C4-2B (cell line): ENCODE measurements around the gene NRN1.

Experiments used
- H3K27ac ChIP-seq: fragments of 450-650 bp; 2 replicates; pipeline ENCODE4 v1.5.1; 2017
- ZFX ChIP-seq: fragments of 450-650 bp; IDR thresholded peaks from 2 replicates; pipeline ENCODE4 v1.6.1; 2017
- TF ChIP-seq, protein P1 (sequence below): fragments of 450-650 bp; conservative IDR thresholded peaks from 2 replicates; pipeline ENCODE4 v1.5.1; 2017; ENCODE audit warnings: mild to moderate bottlenecking

NRN1 gene

DNA sequence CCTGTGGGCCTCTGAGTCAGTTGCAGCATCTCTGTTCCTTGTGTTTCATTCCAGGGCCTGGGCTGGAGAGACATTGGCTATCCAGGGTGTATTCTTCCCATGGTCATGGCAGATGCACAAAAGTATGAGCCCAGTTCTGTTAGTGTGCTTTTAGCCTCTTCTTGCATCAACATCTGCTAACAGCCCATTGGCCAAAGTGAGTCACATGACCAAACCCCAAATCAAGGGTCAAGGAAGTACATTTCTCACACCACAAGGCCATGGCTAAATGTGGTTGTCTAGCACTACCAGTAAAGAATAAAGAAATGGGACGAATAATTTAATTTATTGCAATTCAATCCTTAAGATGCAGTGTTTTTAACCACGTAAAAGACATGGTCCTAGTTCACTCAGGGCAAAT is 43.9 kb downstream of the NRN1 start:
- no peak for TF ChIP-seq ZFX
- TF ChIP-seq, protein P1, sequence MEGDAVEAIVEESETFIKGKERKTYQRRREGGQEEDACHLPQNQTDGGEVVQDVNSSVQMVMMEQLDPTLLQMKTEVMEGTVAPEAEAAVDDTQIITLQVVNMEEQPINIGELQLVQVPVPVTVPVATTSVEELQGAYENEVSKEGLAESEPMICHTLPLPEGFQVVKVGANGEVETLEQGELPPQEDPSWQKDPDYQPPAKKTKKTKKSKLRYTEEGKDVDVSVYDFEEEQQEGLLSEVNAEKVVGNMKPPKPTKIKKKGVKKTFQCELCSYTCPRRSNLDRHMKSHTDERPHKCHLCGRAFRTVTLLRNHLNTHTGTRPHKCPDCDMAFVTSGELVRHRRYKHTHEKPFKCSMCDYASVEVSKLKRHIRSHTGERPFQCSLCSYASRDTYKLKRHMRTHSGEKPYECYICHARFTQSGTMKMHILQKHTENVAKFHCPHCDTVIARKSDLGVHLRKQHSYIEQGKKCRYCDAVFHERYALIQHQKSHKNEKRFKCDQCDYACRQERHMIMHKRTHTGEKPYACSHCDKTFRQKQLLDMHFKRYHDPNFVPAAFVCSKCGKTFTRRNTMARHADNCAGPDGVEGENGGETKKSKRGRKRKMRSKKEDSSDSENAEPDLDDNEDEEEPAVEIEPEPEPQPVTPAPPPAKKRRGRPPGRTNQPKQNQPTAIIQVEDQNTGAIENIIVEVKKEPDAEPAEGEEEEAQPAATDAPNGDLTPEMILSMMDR, result no peak

DNA sequence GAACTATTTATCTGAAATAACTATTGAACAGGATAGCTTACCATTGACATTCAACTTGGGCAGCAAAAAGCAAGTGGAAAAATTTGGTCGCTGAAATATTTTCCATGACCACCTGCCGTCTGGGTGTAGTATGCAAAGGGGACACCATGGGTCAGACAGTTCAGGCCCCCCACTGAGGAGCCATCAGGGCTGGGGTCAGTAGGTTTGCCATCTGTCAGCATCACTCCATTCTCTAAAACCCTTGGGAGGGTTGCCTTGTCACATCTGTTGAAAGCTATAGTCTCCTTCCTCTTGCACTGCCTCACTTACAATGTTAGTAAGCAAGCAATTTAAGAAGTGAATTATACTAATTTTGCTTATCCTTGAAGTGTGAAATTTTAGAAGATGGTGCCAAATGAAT is 44.9 kb downstream of the NRN1 start:
- H3K27ac ChIP-seq, result no peak overlapping the region
- TF ChIP-seq ZFX, result no peak
- TF ChIP-seq, protein P1, result no peak

More for the DNA sequence above, 43.9 kb downstream of the NRN1 start:
- H3K27ac ChIP-seq, result no peak overlapping the region

DNA sequence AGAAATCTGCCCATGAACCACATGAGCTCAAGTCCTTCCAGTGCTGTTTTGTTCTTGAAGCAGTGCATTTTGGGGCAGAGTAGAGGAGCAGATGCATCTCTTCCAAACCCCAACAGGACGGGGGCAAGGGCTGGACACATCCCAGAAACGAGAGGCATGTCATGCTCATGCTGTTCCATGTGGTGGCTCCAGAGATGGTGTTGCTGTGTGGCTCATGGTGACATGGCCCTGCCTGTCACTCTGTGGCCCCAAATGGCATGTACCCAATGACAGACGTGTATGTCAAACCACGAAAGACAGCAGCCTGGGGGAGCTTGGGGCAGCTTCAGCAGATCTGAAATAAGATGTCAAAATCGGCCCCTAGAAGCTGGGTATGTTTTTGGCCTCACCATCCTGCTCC is 46.3 kb downstream of the NRN1 start:
- TF ChIP-seq ZFX, result no peak
- TF ChIP-seq, protein P1, result no peak
- no peak overlapping the region; the same call in 1 of the 2 replicates for H3K27ac ChIP-seq

DNA sequence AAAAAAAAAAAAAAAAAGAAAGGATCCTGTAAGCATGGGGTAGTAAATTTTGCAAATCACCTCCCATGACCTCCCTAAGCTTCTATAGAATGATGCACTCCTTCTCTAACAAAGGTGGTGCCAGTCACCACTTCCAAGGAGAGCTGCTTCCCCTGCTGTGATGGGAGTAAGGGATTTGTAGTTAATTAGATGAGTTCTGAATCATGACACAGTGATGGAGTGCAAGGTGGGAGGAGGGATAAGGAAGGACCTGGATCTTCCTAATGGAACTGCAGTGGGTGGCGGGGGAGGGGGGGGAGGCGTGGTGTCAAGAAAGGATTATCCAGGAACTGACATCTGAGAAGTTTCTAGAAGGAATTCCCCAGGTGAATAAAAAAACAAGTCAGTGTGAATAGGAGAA is 47.8 kb downstream of the NRN1 start:
- TF ChIP-seq, protein P1, result no peak
- TF ChIP-seq ZFX, result no peak
- H3K27ac ChIP-seq, result no peak overlapping the region

DNA sequence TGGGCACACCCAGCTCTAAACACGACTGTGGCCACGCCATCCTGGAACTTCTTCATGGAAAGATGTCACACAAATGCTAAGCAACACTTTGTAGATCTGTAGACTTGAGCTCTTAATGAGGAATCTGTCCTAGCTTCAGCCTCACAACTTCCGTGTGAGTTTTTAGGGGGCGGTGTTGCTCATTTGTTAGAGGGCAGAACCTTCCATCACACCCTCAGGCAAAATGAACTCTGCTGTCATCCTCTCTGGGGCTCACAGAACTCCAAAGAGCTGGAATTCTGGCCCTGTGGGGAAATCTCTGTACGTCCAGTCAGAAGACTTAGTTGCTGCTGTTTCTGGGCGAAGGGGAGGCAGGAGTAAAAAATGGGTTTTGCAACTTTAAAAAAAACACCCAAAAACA is 49.8 kb downstream of the NRN1 start:
- no peak for TF ChIP-seq ZFX
- TF ChIP-seq, protein P1, result no peak
- no peak overlapping the region for H3K27ac ChIP-seq

DNA sequence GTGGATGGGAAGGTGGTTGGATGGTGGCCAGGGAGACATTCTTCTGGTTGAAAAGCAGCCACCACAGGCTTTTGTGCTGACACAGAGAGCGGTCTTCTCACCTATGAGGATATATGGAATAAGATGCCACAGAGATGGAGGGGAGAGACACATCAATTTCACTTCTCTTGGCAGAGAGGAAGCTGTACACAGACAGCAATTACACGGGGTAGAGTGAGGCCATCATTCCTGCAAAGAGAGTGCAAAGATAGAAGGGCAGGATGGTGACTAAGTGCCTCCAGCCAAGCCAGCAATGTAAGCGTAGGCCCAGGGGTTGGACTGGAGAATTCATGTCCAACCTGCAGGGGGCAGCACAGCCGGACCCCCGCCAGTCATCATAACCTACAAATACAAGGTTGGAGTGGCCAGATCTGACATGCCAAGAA is 56.4 kb downstream of the NRN1 start:
- no peak for TF ChIP-seq ZFX
- TF ChIP-seq, protein P1, result peak; percentile 77
- no peak overlapping the region for H3K27ac ChIP-seq
